Astrocyte (in vitro differentiated cells and primary cell): ENCODE results near the gene DGKG.

Experiments
- CTCF ChIP-seq: IDR thresholded peaks from 2 replicates; pipeline ENCODE4 v1.5.1; 2011; ENCODE audit warnings: low read depth, mild to moderate bottlenecking, inconsistent platforms, low read length, moderate library complexity; ENCODE audit not compliant: insufficient read depth
- EZH2 ChIP-seq: IDR thresholded peaks from 2 replicates; pipeline ENCODE4 v1.6.1; 2012; ENCODE audit warnings: mild to moderate bottlenecking, low read length, inconsistent platforms; ENCODE audit not compliant: insufficient read depth

- no peak for TF ChIP-seq CTCF
- TF ChIP-seq EZH2: no peak
These were observed 161.3 kb downstream of the DGKG start for GRCh38 chr3:186200726-186201125.
